ENCODE results near the gene FARP1.

FARP1 gene

GRCh38 chr13:98189841-98190505 lies 47.1 kb downstream of the FARP1 start:
- H3K9me3 ChIP-seq (ENCODE audit: insufficient read depth, low read depth, low read length), result no peaks in the 10 kb centered on the region
- H3K27ac ChIP-seq (ENCODE audit: low read depth, low read length), result no peak overlapping the region
- H3K4me1 ChIP-seq (ENCODE audit: insufficient read depth, low read length), result peaks cover 18% of the 10 kb centered on the region; the same call in 1 of the 2 replicates
- no peaks in the 10 kb centered on the region for H3K36me3 ChIP-seq (ENCODE audit: insufficient read depth, low read length)
- no peak overlapping the region for H3K9ac ChIP-seq (ENCODE audit: low read depth, low read length)
- no peaks in the 10 kb centered on the region for H3K27me3 ChIP-seq (ENCODE audit: insufficient read depth, low read length)
- no peak overlapping the region for H3K4me3 ChIP-seq (ENCODE audit: low read length)
- 94% methylated on average over 2 of the region's 4 CpGs for WGBS

GRCh38 chr13:98190889-98191444 lies 48.1 kb downstream of the FARP1 start:
- Histone ChIP-seq H3K4me1 (ENCODE audit: insufficient read depth, low read length) (peaks cover 21% of the 10 kb centered on the region; the same call in 1 of the 2 replicates), H3K27ac (ENCODE audit: low read depth, low read length) (no peak overlapping the region), H3K4me3 (ENCODE audit: low read length) (no peak overlapping the region), H3K27me3 (ENCODE audit: insufficient read depth, low read length) (no peaks in the 10 kb centered on the region), H3K9ac (ENCODE audit: low read depth, low read length) (no peak overlapping the region), H3K36me3 (ENCODE audit: insufficient read depth, low read length) (no peaks in the 10 kb centered on the region), H3K9me3 (ENCODE audit: insufficient read depth, low read depth, low read length) (no peaks in the 10 kb centered on the region)
- WGBS, result 96% methylated on average over 11 of the region's 11 CpGs

GRCh38 chr13:98192008-98192407 lies 49.1 kb downstream of the FARP1 start:
- no peak overlapping the region for H3K27ac ChIP-seq (ENCODE audit: low read depth, low read length)
- H3K4me1 ChIP-seq (ENCODE audit: insufficient read depth, low read length), result peaks cover 21% of the 10 kb centered on the region; the same call in 1 of the 2 replicates
- no peaks in the 10 kb centered on the region for H3K27me3 ChIP-seq (ENCODE audit: insufficient read depth, low read length)
- 77% methylated on average over 2 of the region's 2 CpGs for WGBS
- H3K9me3 ChIP-seq (ENCODE audit: insufficient read depth, low read depth, low read length), result no peaks in the 10 kb centered on the region
- no peaks in the 10 kb centered on the region for H3K36me3 ChIP-seq (ENCODE audit: insufficient read depth, low read length)
- no peak overlapping the region for H3K4me3 ChIP-seq (ENCODE audit: low read length)
- no peak overlapping the region for H3K9ac ChIP-seq (ENCODE audit: low read depth, low read length)

GRCh38 chr13:98195054-98195791 lies 52.3 kb downstream of the FARP1 start:
- Histone ChIP-seq H3K9me3 (ENCODE audit: insufficient read depth, low read depth, low read length) (no peaks in the 10 kb centered on the region), H3K27me3 (ENCODE audit: insufficient read depth, low read length) (no peaks in the 10 kb centered on the region), H3K4me1 (ENCODE audit: insufficient read depth, low read length) (peaks cover 27% of the 10 kb centered on the region), H3K36me3 (ENCODE audit: insufficient read depth, low read length) (no peaks in the 10 kb centered on the region), H3K4me3 (ENCODE audit: low read length) (no peak overlapping the region), H3K9ac (ENCODE audit: low read depth, low read length) (no peak overlapping the region), H3K27ac (ENCODE audit: low read depth, low read length) (no peak overlapping the region; the same call in 1 of the 2 replicates)
- WGBS, result 85% methylated on average over 10 of the region's 10 CpGs

GRCh38 chr13:98198683-98199082 lies 55.8 kb downstream of the FARP1 start:
- H3K4me1 ChIP-seq (ENCODE audit: insufficient read depth, low read length), result peaks cover 49% of the 10 kb centered on the region
- H3K9ac ChIP-seq (ENCODE audit: low read depth, low read length), result no peak overlapping the region
- WGBS, result 80% methylated on average over 3 of the region's 4 CpGs
- H3K4me3 ChIP-seq (ENCODE audit: low read length), result no peak overlapping the region
- H3K36me3 ChIP-seq (ENCODE audit: insufficient read depth, low read length), result no peaks in the 10 kb centered on the region
- no peaks in the 10 kb centered on the region for H3K27me3 ChIP-seq (ENCODE audit: insufficient read depth, low read length)
- H3K27ac ChIP-seq (ENCODE audit: low read depth, low read length), result peak overlapping the region; percentile 85; the same call in 1 of the 2 replicates
- H3K9me3 ChIP-seq (ENCODE audit: insufficient read depth, low read depth, low read length), result no peaks in the 10 kb centered on the region

- peaks cover 6% of the 10 kb centered on the region; the same call in 1 of the 2 replicates for H3K9me3 ChIP-seq (ENCODE audit: insufficient read depth, low read depth, low read length)
- peak overlapping the region; percentile 35; the same call in 1 of the 2 replicates for H3K9ac ChIP-seq (ENCODE audit: low read depth, low read length)
- peak overlapping the region; percentile 40; the same call in 1 of the 2 replicates for H3K4me3 ChIP-seq (ENCODE audit: low read length)
- H3K27me3 ChIP-seq (ENCODE audit: insufficient read depth, low read length), result no peaks in the 10 kb centered on the region
- 47% methylated on average over 4 of the region's 4 CpGs for WGBS
- 0 out of 2 replicates have a peak, but pooled peaks cover 4% of the 10 kb centered on the region for H3K36me3 ChIP-seq (ENCODE audit: insufficient read depth, low read length)
- peaks cover 46% of the 10 kb centered on the region for H3K4me1 ChIP-seq (ENCODE audit: insufficient read depth, low read length)
- peak overlapping the region; percentile 85; the same call in 1 of the 2 replicates for H3K27ac ChIP-seq (ENCODE audit: low read depth, low read length)
Measured at GRCh38 chr13:98199480-98199879, 56.6 kb downstream of the FARP1 start.

GRCh38 chr13:98200211-98200878 lies 57.5 kb downstream of the FARP1 start:
- WGBS, result 37% methylated on average over 5 of the region's 5 CpGs
- H3K27ac ChIP-seq (ENCODE audit: low read depth, low read length), result peak overlapping the region; percentile 85

GRCh38 chr13:98201189-98201588 lies 58.3 kb downstream of the FARP1 start:
- no peak overlapping the region for H3K9ac ChIP-seq (ENCODE audit: low read depth, low read length)
- H3K27me3 ChIP-seq (ENCODE audit: insufficient read depth, low read length), result no peaks in the 10 kb centered on the region
- peak overlapping the region; percentile 85 for H3K27ac ChIP-seq (ENCODE audit: low read depth, low read length)
- H3K4me3 ChIP-seq (ENCODE audit: low read length), result peak overlapping the region; percentile 40; the same call in 1 of the 2 replicates
- 0 out of 2 replicates have a peak, but pooled peaks cover 4% of the 10 kb centered on the region for H3K36me3 ChIP-seq (ENCODE audit: insufficient read depth, low read length)
- WGBS, result 85% methylated on average over 8 of the region's 8 CpGs
- H3K9me3 ChIP-seq (ENCODE audit: insufficient read depth, low read depth, low read length), result peaks cover 13% of the 10 kb centered on the region; the same call in 1 of the 2 replicates
- peaks cover 37% of the 10 kb centered on the region for H3K4me1 ChIP-seq (ENCODE audit: insufficient read depth, low read length)

More at GRCh38 chr13:98200211-98200878, 57.5 kb downstream of the FARP1 start:
- 0 out of 2 replicates have a peak, but pooled peaks cover 4% of the 10 kb centered on the region for H3K36me3 ChIP-seq (ENCODE audit: insufficient read depth, low read length)
- H3K4me3 ChIP-seq (ENCODE audit: low read length), result peak overlapping the region; percentile 40
- peaks cover 10% of the 10 kb centered on the region; the same call in 1 of the 2 replicates for H3K9me3 ChIP-seq (ENCODE audit: insufficient read depth, low read depth, low read length)
- peaks cover 37% of the 10 kb centered on the region for H3K4me1 ChIP-seq (ENCODE audit: insufficient read depth, low read length)
- no peaks in the 10 kb centered on the region for H3K27me3 ChIP-seq (ENCODE audit: insufficient read depth, low read length)
- peak overlapping the region; percentile 35 for H3K9ac ChIP-seq (ENCODE audit: low read depth, low read length)

- Histone ChIP-seq H3K36me3 (ENCODE audit: insufficient read depth, low read length) (0 out of 2 replicates have a peak, but pooled peaks cover 4% of the 10 kb centered on the region), H3K4me3 (ENCODE audit: low read length) (no peak overlapping the region), H3K4me1 (ENCODE audit: insufficient read depth, low read length) (peaks cover 39% of the 10 kb centered on the region), H3K9ac (ENCODE audit: low read depth, low read length) (no peak overlapping the region; the same call in 1 of the 2 replicates), H3K9me3 (ENCODE audit: insufficient read depth, low read depth, low read length) (peaks cover 13% of the 10 kb centered on the region; the same call in 1 of the 2 replicates), H3K27ac (ENCODE audit: low read depth, low read length) (peak overlapping the region; percentile 28; the same call in 1 of the 2 replicates), H3K27me3 (ENCODE audit: insufficient read depth, low read length) (no peaks in the 10 kb centered on the region)
- 62% methylated on average over 6 of the region's 6 CpGs for WGBS
Measured at GRCh38 chr13:98201984-98202383, 59.1 kb downstream of the FARP1 start.

GRCh38 chr13:98203646-98204326 lies 60.9 kb downstream of the FARP1 start:
- Histone ChIP-seq H3K27me3 (ENCODE audit: insufficient read depth, low read length) (no peaks in the 10 kb centered on the region), H3K27ac (ENCODE audit: low read depth, low read length) (no peak overlapping the region), H3K4me1 (ENCODE audit: insufficient read depth, low read length) (peaks cover 43% of the 10 kb centered on the region), H3K4me3 (ENCODE audit: low read length) (no peak overlapping the region), H3K9me3 (ENCODE audit: insufficient read depth, low read depth, low read length) (peaks cover 13% of the 10 kb centered on the region; the same call in 1 of the 2 replicates), H3K36me3 (ENCODE audit: insufficient read depth, low read length) (0 out of 2 replicates have a peak, but pooled peaks cover 4% of the 10 kb centered on the region), H3K9ac (ENCODE audit: low read depth, low read length) (no peak overlapping the region)
- 97% methylated on average over 8 of the region's 8 CpGs for WGBS

Measured in HUES64 (cell line).